HAP-1 (cell line): ENCODE results near the gene ACAD9.

Source experiments
- DNase-seq, 2 experiments: peaks; one replicate each; pipeline ENCODE4 v3.0.0-alpha.2; 2016 to 2020; ENCODE audit warnings: low spot score in 2 of 2
- H3K27me3 ChIP-seq: fragments of 250-450 bp; sonication (Bioruptor Pico); 2 replicates; pipeline ENCODE4 v1.5.1; 2020; ENCODE audit warnings: low read depth, mild to moderate bottlenecking, moderate library complexity
- H3K36me3 ChIP-seq: fragments of 250-450 bp; sonication (Bioruptor Pico); replicated peaks from 2 replicates; pipeline ENCODE4 v1.5.1; 2020; ENCODE audit warnings: mild to moderate bottlenecking
- H3K4me1 ChIP-seq: fragments of 250-450 bp; sonication (Bioruptor Pico); 2 replicates; pipeline ENCODE4 v1.5.1; 2020; ENCODE audit warnings: mild to moderate bottlenecking
- H3K4me3 ChIP-seq: fragments of 250-450 bp; sonication (Bioruptor Pico); 2 replicates; pipeline ENCODE4 v1.5.1; 2020; ENCODE audit warnings: mild to moderate bottlenecking, moderate library complexity
- H3K9me3 ChIP-seq: fragments of 250-450 bp; sonication (Bioruptor Pico); 2 replicates; pipeline ENCODE4 v1.5.1; 2020; ENCODE audit warnings: mild to moderate bottlenecking, moderate library complexity
- in situ Hi-C: fragments of 300-500 bp; cut with MboI; formaldehyde crosslinking; loops from 3 replicates; pipeline ENCODE4 v1.14.3; 2020; ENCODE audit warnings: low sequenced_read_pairs, inconsistent platforms, mixed read lengths

The ACAD9 gene

GRCh38 chr3:128889139-128889894 lies 9.9 kb downstream of the ACAD9 start:
- no peaks in the 10 kb centered on the region for H3K9me3 ChIP-seq
- H3K36me3 ChIP-seq = peaks cover 59% of the 10 kb centered on the region
- H3K4me3 ChIP-seq = no peak overlapping the region
- H3K27me3 ChIP-seq = no peaks in the 10 kb centered on the region
- DNase-seq = no peak
- H3K4me1 ChIP-seq = no peaks in the 10 kb centered on the region
- in situ Hi-C loops = no loop called here

DNA sequence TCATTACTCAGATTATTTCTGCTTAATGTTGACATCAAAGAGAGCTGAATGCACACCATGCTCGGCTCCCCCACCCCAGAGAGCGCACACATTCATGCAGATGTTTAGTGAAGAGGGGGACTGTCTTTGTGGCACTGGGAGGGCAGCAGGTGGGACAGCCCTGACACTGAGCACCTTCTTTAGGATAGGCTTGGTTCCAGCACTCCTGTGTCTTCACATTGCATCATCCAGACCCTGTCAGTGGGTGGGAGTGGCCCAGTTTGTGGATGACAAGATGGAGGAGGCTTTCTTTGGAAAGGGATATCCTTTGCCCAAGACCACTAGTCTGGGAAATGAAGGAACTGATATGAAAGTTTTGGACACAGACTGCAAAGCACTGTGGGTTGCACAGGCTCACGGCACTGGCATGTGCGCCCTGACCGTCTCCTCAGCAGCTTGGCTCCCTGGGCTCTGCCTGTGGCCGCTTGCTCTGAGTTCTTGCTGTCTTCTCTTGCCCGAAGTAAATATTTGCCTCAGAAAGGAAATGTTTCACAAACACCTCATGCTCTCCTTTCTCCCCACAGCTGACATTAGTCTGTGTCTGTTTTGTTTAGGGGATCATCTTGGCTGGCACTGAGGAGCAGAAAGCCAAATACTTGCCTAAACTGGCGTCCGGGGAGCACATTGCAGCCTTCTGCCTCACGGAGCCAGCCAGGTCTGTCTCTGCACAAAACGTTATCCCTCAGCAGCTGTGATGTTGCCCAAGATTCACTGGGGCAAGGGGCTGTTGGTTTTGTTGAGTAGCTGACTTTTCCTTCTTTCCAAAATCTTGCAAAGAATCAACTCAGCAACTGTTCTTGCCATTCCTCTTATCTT lies 16.6 kb downstream of the ACAD9 start:
- H3K4me3 ChIP-seq = no peak overlapping the region
- no peaks in the 10 kb centered on the region for H3K27me3 ChIP-seq
- in situ Hi-C loops = no loop called here
- no peaks in the 10 kb centered on the region for H3K4me1 ChIP-seq
- no peak for DNase-seq
- no peaks in the 10 kb centered on the region for H3K9me3 ChIP-seq
- H3K36me3 ChIP-seq = peaks cover 79% of the 10 kb centered on the region

DNA sequence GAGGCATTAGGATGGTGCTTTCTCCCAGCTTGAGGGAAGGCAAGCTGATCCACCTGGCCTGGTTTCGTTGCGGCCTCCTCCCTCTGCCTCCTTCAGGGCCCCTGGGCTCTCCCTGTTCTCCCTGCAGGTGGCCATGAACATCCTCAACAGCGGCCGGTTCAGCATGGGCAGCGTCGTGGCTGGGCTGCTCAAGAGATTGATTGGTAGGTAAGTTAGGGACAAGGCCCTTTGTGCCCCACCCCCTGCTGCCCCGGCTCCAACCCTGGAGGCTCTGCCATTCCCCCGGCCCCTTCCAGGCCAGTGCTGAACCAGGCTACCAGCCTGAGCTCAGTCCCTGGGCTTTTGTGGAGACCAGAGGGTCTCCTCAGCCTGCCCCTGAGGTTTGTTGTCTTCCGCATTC lies 23.0 kb downstream of the ACAD9 start:
- Histone ChIP-seq H3K36me3 (peaks cover 89% of the 10 kb centered on the region), H3K9me3 (no peaks in the 10 kb centered on the region), H3K4me3 (no peak overlapping the region), H3K27me3 (no peaks in the 10 kb centered on the region), H3K4me1 (no peaks in the 10 kb centered on the region)
- DNase-seq = no peak
- in situ Hi-C loops = no loop called here

GRCh38 chr3:128903501-128903900 lies 24.1 kb downstream of the ACAD9 start:
- Histone ChIP-seq H3K4me3 (no peak overlapping the region), H3K36me3 (peaks cover 89% of the 10 kb centered on the region), H3K4me1 (no peaks in the 10 kb centered on the region), H3K27me3 (no peaks in the 10 kb centered on the region), H3K9me3 (no peaks in the 10 kb centered on the region)
- DNase-seq = no peak
- in situ Hi-C loops = no loop called here

GRCh38 chr3:128906031-128906803 lies 26.8 kb downstream of the ACAD9 start:
- peaks cover 94% of the 10 kb centered on the region for H3K36me3 ChIP-seq
- DNase-seq = no peak
- in situ Hi-C loops = no loop called here
- H3K4me3 ChIP-seq = no peak overlapping the region
- H3K27me3 ChIP-seq = no peaks in the 10 kb centered on the region
- no peaks in the 10 kb centered on the region for H3K9me3 ChIP-seq
- H3K4me1 ChIP-seq = no peaks in the 10 kb centered on the region

DNA sequence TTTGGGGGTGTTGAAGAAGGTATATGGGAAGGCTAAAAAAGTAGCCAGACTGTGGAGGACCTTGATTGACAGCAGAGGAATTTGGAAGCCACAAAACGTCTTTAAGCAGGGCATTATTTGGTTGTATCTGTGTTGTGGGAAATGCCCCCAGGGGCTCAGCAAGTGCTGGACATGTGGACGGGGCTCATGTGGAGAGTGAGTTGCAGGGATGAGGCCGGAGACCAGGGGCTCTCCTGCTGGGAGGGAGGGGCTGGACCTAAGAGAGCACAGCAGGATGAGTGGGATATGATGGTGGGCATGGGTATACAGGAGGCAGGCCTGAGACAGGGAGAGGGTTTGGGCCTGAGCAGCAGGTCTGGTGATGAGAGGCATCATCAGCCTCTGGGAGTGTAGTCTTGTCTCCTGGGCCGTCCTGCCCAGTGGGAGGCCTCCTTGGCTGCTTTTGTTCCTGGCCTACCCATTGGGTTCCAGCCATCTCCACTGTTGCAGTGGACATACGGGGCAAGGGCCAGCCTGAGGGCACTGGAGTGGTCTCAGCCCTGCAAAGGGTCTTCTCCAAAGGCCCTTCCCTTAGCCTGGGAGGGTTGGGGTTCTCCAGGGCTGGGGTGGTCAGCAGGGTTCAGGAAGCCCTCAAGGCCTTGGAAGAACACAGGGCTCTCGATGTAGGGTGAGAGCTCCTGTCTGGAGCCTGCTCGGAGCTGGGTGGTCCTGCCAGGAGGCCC lies 27.5 kb downstream of the ACAD9 start:
- no peak for DNase-seq
- Histone ChIP-seq H3K4me1 (no peaks in the 10 kb centered on the region), H3K36me3 (peaks cover 90% of the 10 kb centered on the region), H3K4me3 (no peak overlapping the region), H3K27me3 (no peaks in the 10 kb centered on the region), H3K9me3 (no peaks in the 10 kb centered on the region)
- in situ Hi-C loops = no loop called here

DNA sequence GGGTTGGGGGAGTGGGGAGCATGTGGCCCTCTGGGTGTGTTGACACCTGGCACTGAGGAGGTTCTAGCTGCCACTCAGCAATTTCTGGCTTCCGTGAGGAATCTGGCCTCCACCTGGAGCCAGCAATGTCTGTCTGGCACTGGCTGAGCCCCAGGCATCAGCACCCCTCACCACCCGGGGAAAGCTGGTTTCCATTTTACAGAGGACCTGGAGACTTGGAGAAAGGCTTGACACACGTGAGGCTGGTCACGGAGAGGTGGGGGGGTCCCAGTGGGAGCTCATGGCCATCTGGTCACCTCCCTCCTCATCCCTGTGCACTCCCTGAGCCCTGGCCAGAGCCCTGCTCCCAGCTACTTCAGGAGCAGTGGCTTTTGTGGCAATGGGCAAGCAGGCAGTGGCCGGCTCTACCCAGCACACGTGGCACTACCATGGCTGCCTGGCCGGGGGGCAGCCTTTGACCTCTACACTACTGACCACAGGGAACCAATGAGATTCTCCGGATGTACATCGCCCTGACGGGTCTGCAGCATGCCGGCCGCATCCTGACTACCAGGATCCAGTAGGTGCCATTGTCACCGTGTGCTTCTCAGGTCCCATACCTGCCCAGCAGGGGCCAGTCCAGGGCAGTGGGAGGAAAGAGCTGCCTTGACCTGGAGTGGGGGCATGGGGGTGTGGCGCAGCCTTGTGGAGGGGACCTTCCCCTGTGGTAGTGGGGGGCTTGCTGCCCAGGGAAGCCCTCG lies 28.5 kb downstream of the ACAD9 start:
- no peak for DNase-seq
- H3K4me1 ChIP-seq = no peaks in the 10 kb centered on the region
- in situ Hi-C loops = no loop called here

DNA sequence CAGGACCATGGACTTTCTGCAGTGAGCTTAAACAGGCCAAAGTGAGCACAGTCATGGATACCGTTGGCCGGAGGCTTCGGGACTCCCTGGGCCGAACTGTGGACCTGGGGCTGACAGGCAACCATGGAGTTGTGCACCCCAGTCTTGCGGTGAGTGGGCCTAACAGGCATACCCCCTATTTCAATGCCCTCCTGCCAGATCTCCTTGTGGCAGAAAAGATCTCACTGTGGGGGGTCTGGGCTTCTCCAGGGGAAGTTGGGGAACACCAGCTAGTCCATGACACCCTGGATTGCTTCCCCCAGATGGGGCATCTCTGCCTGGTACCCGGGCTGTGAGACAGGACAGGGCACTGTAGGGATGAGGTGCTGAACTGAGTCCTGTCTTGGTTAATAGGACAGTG lies 29.5 kb downstream of the ACAD9 start:
- no peak overlapping the region for H3K4me3 ChIP-seq
- in situ Hi-C loops = no loop called here
- no peaks in the 10 kb centered on the region for H3K4me1 ChIP-seq
- peaks cover 89% of the 10 kb centered on the region for H3K36me3 ChIP-seq
- H3K9me3 ChIP-seq = no peaks in the 10 kb centered on the region
- no peaks in the 10 kb centered on the region for H3K27me3 ChIP-seq
- no peak for DNase-seq

More for the DNA sequence above, 28.5 kb downstream of the ACAD9 start:
- peaks cover 91% of the 10 kb centered on the region for H3K36me3 ChIP-seq
- no peaks in the 10 kb centered on the region for H3K9me3 ChIP-seq
- H3K4me3 ChIP-seq = no peak overlapping the region
- H3K27me3 ChIP-seq = no peaks in the 10 kb centered on the region

DNA sequence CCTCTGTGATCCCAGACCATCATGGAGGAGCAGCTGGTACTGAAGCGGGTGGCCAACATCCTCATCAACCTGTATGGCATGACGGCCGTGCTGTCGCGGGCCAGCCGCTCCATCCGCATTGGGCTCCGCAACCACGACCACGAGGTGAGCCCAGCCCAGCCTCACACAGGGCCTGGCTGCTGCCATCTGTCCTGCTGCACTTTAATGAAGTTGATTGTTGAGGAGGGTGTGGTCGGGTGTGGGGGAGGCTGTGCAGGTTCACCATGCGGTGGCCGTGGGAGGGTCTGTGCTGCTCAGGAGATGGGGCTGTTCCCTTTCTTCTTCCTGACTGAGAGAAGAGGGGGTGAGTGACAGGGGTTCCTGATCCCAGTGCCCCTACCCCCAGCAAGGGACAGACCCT lies 30.6 kb downstream of the ACAD9 start:
- in situ Hi-C loops = no loop called here

GRCh38 chr3:128911911-128912310 lies 32.5 kb downstream of the ACAD9 start:
- in situ Hi-C loops = no loop called here
- no peaks in the 10 kb centered on the region for H3K4me1 ChIP-seq
- DNase-seq = no peak
- H3K36me3 ChIP-seq = peaks cover 91% of the 10 kb centered on the region
- H3K9me3 ChIP-seq = no peaks in the 10 kb centered on the region
- no peaks in the 10 kb centered on the region for H3K27me3 ChIP-seq
- no peak overlapping the region for H3K4me3 ChIP-seq

More for the DNA sequence above, 30.6 kb downstream of the ACAD9 start:
- H3K27me3 ChIP-seq = no peaks in the 10 kb centered on the region
- H3K9me3 ChIP-seq = no peaks in the 10 kb centered on the region
- no peak for DNase-seq
- no peaks in the 10 kb centered on the region for H3K4me1 ChIP-seq
- peaks cover 91% of the 10 kb centered on the region for H3K36me3 ChIP-seq
- H3K4me3 ChIP-seq = no peak overlapping the region

DNA sequence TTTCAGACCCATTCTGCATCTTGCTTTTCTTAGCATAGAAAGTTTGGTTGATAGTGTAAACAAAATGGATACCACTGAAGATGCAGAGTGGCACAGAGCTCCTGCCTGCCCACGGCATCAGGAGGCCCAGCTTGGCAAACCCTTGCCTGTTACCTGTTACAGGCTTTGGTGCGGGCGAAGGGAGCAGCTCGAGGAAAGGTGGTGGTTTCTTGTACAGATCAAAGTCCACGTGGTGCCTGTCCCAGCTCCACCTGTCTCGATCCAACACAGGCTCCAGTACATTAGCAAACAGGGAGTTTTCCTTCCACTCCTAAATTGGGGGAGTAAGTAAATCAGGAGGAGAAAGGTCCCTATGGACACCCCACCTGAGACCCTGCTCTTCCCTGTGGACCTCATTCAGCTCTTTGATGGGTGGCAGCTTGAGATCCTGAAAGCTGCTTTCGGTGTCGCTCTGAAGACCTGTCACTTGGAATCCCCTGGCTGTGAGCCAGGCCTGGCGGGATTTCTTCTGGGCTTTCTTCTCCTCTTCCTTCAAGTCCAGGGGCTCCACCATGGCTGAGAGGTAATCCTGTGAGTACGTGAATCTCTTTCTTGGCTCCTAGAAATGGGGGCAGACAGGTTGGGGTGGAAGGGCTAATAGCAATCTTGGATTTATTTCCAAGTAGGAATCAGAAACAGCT lies 35.7 kb downstream of the ACAD9 start:
- Histone ChIP-seq H3K4me3 (no peak overlapping the region), H3K4me1 (no peaks in the 10 kb centered on the region), H3K9me3 (no peaks in the 10 kb centered on the region), H3K27me3 (no peaks in the 10 kb centered on the region), H3K36me3 (peaks cover 74% of the 10 kb centered on the region)
- DNase-seq = no peak
- in situ Hi-C loops = no loop called here

- no peaks in the 10 kb centered on the region for H3K27me3 ChIP-seq
Observed at GRCh38 chr3:128917291-128917690, 37.9 kb downstream of the ACAD9 start.

More at GRCh38 chr3:128917291-128917690, 37.9 kb downstream of the ACAD9 start:
- H3K9me3 ChIP-seq = no peaks in the 10 kb centered on the region
- in situ Hi-C loops = no loop called here
- H3K4me1 ChIP-seq = no peaks in the 10 kb centered on the region
- no peak overlapping the region for H3K4me3 ChIP-seq
- no peak for DNase-seq
- peaks cover 56% of the 10 kb centered on the region for H3K36me3 ChIP-seq
